SU-DHL-6 (cell line): ENCODE measurements around the gene DAAM2.

Source experiments
- H2AFZ ChIP-seq: fragments of 200-600 bp; sonication (generic); 2 replicates; pipeline ENCODE4 v1.6.1; 2014; ENCODE audit warnings: low read depth, mild to moderate bottlenecking, moderate library complexity, mixed read lengths, antibody characterized with exemption, low read length; ENCODE audit not compliant: severe bottlenecking
- H3F3A ChIP-seq: fragments of 200-600 bp; shearing (Covaris generic); 2 replicates; pipeline ENCODE4 v1.6.0; 2016; ENCODE audit warnings: antibody characterized with exemption, mild to moderate bottlenecking; ENCODE audit not compliant: insufficient read depth
- H3K27ac ChIP-seq: fragments of 200-600 bp; sonication (generic); 2 replicates; pipeline ENCODE4 v1.5.1; 2016; ENCODE audit warnings: low read depth, mild to moderate bottlenecking, low read length, moderate library complexity, mixed read lengths
- H3K27me3 ChIP-seq: fragments of 200-600 bp; sonication (generic), shearing (Covaris generic); 2 replicates; pipeline ENCODE4 v1.6.0; 2014; ENCODE audit warnings: mild to moderate bottlenecking, low read length
- H3K36me3 ChIP-seq: fragments of 200-600 bp; sonication (generic); 2 replicates; pipeline ENCODE4 v1.6.1; 2014; ENCODE audit warnings: mild to moderate bottlenecking, low read length, mixed read lengths
- H3K4me2 ChIP-seq: fragments of 300-600, 200-600 bp; shearing (Covaris generic), sonication (generic); 2 replicates; pipeline ENCODE4 v1.6.0; 2014; ENCODE audit warnings: low read length, low read depth, mild to moderate bottlenecking; ENCODE audit not compliant: poor library complexity, severe bottlenecking
- H3K4me3 ChIP-seq: fragments of 200-600 bp; sonication (generic); 2 replicates; pipeline ENCODE4 v1.5.1; 2014; ENCODE audit warnings: antibody characterized with exemption, low read length, mild to moderate bottlenecking, mixed read lengths; ENCODE audit not compliant: insufficient read depth, poor library complexity, severe bottlenecking
- H3K79me2 ChIP-seq: fragments of 200-600 bp; sonication (generic); 2 replicates; pipeline ENCODE4 v1.6.1; 2014; ENCODE audit warnings: mild to moderate bottlenecking, low read length, moderate library complexity; ENCODE audit not compliant: insufficient read depth
- H3K9ac ChIP-seq: fragments of 200-600 bp; sonication (generic); 2 replicates; pipeline ENCODE4 v1.7.0; 2014; ENCODE audit warnings: mild to moderate bottlenecking, low read length
- H3K9me2 ChIP-seq: fragments of 200-600 bp; sonication (generic); replicated peaks from 2 replicates; pipeline ENCODE4 v1.6.1; 2014; ENCODE audit warnings: low read length; ENCODE audit not compliant: insufficient read depth
- H3K9me3 ChIP-seq: fragments of 200-600 bp; sonication (generic); 2 replicates; pipeline ENCODE4 v1.6.1; 2014; ENCODE audit warnings: low read length, mixed read lengths; ENCODE audit not compliant: insufficient read depth
- H4K20me1 ChIP-seq: fragments of 200-600 bp; sonication (generic); 2 replicates; pipeline ENCODE4 v1.6.1; 2014; ENCODE audit warnings: low read depth, mild to moderate bottlenecking, antibody characterized with exemption, low read length, moderate library complexity, mixed read lengths
- EZH2phosphoT487 ChIP-seq: fragments of 200-600 bp; sonication (generic), shearing (Covaris generic); conservative IDR thresholded peaks from 2 replicates; pipeline ENCODE4 v1.6.1; 2018; ENCODE audit warnings: mild to moderate bottlenecking, antibody characterized with exemption, low read length, moderate library complexity, mixed read lengths
- TF ChIP-seq, protein P1 (sequence below): fragments of 200-600 bp; sonication (generic); IDR thresholded peaks from one replicate; pipeline ENCODE4 v1.5.1; 2017; ENCODE audit warnings: antibody characterized with exemption, mild to moderate bottlenecking, low read length, moderate library complexity; ENCODE audit not compliant: insufficient read depth, poor library complexity, severe bottlenecking

DAAM2 gene

GRCh38 chr6:39769012-39769411, 23.2 kb upstream of the DAAM2 start:
- Histone ChIP-seq H3K9me3 (no peaks in the 10 kb centered on the region), H3K27ac (no peak overlapping the region), H2AFZ (no peak overlapping the region), H3K9ac (no peak overlapping the region), H3K36me3 (no peaks in the 10 kb centered on the region), H3K4me2 (no peak overlapping the region), H3F3A (no peaks in the 10 kb centered on the region), H3K79me2 (no peaks in the 10 kb centered on the region), H3K9me2 (no peaks in the 10 kb centered on the region), H3K4me3 (no peak overlapping the region), H3K27me3 (no peaks in the 10 kb centered on the region), H4K20me1 (no peaks in the 10 kb centered on the region)
- TF ChIP-seq EZH2phosphoT487: no peak
- TF ChIP-seq, protein P1, sequence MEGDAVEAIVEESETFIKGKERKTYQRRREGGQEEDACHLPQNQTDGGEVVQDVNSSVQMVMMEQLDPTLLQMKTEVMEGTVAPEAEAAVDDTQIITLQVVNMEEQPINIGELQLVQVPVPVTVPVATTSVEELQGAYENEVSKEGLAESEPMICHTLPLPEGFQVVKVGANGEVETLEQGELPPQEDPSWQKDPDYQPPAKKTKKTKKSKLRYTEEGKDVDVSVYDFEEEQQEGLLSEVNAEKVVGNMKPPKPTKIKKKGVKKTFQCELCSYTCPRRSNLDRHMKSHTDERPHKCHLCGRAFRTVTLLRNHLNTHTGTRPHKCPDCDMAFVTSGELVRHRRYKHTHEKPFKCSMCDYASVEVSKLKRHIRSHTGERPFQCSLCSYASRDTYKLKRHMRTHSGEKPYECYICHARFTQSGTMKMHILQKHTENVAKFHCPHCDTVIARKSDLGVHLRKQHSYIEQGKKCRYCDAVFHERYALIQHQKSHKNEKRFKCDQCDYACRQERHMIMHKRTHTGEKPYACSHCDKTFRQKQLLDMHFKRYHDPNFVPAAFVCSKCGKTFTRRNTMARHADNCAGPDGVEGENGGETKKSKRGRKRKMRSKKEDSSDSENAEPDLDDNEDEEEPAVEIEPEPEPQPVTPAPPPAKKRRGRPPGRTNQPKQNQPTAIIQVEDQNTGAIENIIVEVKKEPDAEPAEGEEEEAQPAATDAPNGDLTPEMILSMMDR: no peak

DNA sequence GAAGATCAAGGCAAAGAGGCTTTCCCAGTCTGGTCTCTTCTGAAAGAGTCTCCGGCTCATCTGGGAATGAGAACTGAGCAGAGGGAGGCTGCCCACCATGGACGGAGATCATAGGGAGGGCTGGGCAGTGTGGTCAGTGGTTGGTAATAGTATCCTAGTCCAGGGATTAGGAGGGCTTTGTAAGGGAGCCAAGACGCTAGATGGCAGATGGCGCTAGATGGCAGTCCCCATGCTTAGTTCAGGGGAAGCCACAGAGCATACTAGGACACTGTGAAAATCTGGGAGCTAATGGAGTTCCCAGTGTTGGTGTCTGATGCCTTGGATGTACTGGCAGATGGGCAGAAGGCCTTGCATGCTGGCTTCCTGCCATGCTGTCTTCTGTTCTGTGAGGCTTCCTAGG, 21.7 kb upstream of the DAAM2 start:
- Histone ChIP-seq H3K36me3 (no peaks in the 10 kb centered on the region), H4K20me1 (no peaks in the 10 kb centered on the region), H3K9me3 (no peaks in the 10 kb centered on the region), H3K79me2 (no peaks in the 10 kb centered on the region), H2AFZ (no peak overlapping the region), H3K4me3 (no peak overlapping the region), H3F3A (no peaks in the 10 kb centered on the region), H3K4me2 (no peak overlapping the region), H3K27ac (no peak overlapping the region), H3K27me3 (no peaks in the 10 kb centered on the region), H3K9ac (no peak overlapping the region), H3K9me2 (no peaks in the 10 kb centered on the region)
- TF ChIP-seq, protein P1: no peak
- TF ChIP-seq EZH2phosphoT487: no peak

DNA sequence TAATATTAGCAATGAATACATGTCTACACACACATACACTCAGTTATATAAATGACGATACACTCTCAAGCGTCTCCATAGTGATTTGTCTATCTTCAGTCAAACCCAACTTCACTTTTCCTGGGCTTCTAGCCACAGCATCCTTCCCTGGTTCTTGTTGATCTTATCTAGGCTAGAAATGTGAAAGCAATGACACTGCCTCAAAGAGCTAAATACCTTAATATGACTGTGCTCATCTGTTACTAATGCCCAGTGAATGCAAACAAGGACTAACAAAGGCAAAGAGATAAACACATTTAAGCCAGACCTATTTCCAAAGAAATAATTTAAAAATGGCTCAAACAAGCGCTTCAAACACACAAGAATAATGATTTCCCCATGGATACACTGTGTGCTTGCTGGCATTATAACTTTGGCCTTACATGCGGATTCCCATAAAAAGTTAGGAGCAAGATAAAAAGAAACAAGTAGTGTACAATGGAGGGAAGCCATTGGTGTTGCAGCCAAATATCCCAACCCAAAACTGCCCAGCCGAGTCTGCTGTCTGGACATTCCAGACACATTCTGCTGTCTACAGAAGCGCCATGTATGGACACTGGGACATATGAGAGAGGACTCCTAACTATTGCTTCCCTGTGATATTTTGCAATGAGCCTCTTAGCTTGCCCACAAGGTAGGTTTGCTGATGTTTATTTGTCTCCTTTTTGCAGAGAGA, 19.5 kb upstream of the DAAM2 start:
- Histone ChIP-seq H3K27me3 (no peaks in the 10 kb centered on the region), H2AFZ (no peak overlapping the region), H4K20me1 (no peaks in the 10 kb centered on the region), H3K9me2 (no peaks in the 10 kb centered on the region), H3K9ac (no peak overlapping the region), H3F3A (no peaks in the 10 kb centered on the region), H3K79me2 (no peaks in the 10 kb centered on the region), H3K4me3 (no peak overlapping the region), H3K27ac (no peak overlapping the region), H3K9me3 (no peaks in the 10 kb centered on the region), H3K36me3 (no peaks in the 10 kb centered on the region), H3K4me2 (no peak overlapping the region)
- TF ChIP-seq EZH2phosphoT487: no peak
- TF ChIP-seq, protein P1: no peak
